Keratinocyte (primary cell): ENCODE results near the gene KRT14. TPM values are rescaled to one million over a fixed set of nuclear protein-coding genes. Genes with fewer than 3 reads are reported as not detected.
"Not testable (repeated sequence)": the region's sequence is repeated elsewhere in the genome, so short reads cannot be mapped to it uniquely, and the experiment has no call there.

Experiments
- DNase-seq: peaks from one replicate; pipeline ENCODE4 v3.0.0-alpha.2; 2011; ENCODE audit warnings: low read depth, missing footprints, low spot score
- FAIRE-seq: peaks from 2 replicates; lab custom pipeline; 2011; peaks lifted over from hg19 to GRCh38; lab: Jason Lieb, UNC
- H2AFZ ChIP-seq: 2 replicates; pipeline ENCODE4 v1.6.0; 2012; ENCODE audit warnings: low read length, control low read depth, inconsistent platforms; ENCODE audit not compliant: control insufficient read depth
- H3K27ac ChIP-seq: 2 replicates; pipeline ENCODE4 v1.5.1; 2011; ENCODE audit warnings: low read length; ENCODE audit not compliant: control insufficient read depth, insufficient read depth
- H3K27me3 ChIP-seq: 3 replicates; pipeline ENCODE4 v1.6.0; 2011; ENCODE audit warnings: low read length; ENCODE audit not compliant: control insufficient read depth, insufficient read depth; ENCODE audit errors: extremely low read depth
- H3K36me3 ChIP-seq, 2 experiments: 2 replicates in 1 of 2; 3 replicates in 1 of 2; pipeline ENCODE4 v1.5.1; 2011; ENCODE audit warnings: low read length in 2 of 2, mild to moderate bottlenecking in 1 of 2; ENCODE audit not compliant: control insufficient read depth in 2 of 2, insufficient read depth in 2 of 2; ENCODE audit errors: extremely low read depth in 1 of 2
- H3K4me1 ChIP-seq: 3 replicates; pipeline ENCODE4 v1.5.1; 2011; ENCODE audit warnings: low read length; ENCODE audit not compliant: control insufficient read depth, insufficient read depth; ENCODE audit errors: extremely low read depth
- H3K4me2 ChIP-seq: 3 replicates; pipeline ENCODE4 v1.6.0; 2011; ENCODE audit warnings: low read depth, low read length; ENCODE audit not compliant: control insufficient read depth, insufficient read depth; ENCODE audit errors: extremely low read depth
- H3K4me3 ChIP-seq, 3 experiments: fragments of 200-600 bp in 1 of 3; sonication (generic) in 1 of 3; 2 replicates in 2 of 3; 3 replicates in 1 of 3; pipeline ENCODE4 v1.5.1; 2011 to 2016; ENCODE audit warnings: low read length in 3 of 3, mild to moderate bottlenecking in 3 of 3, control low read depth in 2 of 3, inconsistent platforms in 1 of 3, low read depth in 1 of 3, mixed read lengths in 1 of 3, mixed run types in 1 of 3, moderate library complexity in 1 of 3; ENCODE audit not compliant: control insufficient read depth in 2 of 3, insufficient read depth in 2 of 3; ENCODE audit errors: extremely low read depth in 1 of 3
- H3K79me2 ChIP-seq: 2 replicates; pipeline ENCODE4 v1.6.0; 2012; ENCODE audit warnings: low read length; ENCODE audit not compliant: control insufficient read depth, insufficient read depth
- H3K9ac ChIP-seq: 3 replicates; pipeline ENCODE4 v1.6.0; 2011; ENCODE audit warnings: low read length; ENCODE audit not compliant: control insufficient read depth, insufficient read depth; ENCODE audit errors: extremely low read depth
- H3K9me1 ChIP-seq: 3 replicates; pipeline ENCODE4 v1.6.0; 2011; ENCODE audit warnings: low read length; ENCODE audit not compliant: control insufficient read depth, insufficient read depth; ENCODE audit errors: extremely low read depth
- H3K9me3 ChIP-seq: 2 replicates; pipeline ENCODE4 v1.5.1; 2012; ENCODE audit warnings: low read depth, low read length; ENCODE audit not compliant: control insufficient read depth
- H4K20me1 ChIP-seq: 3 replicates; pipeline ENCODE4 v1.6.0; 2011; ENCODE audit warnings: low read length; ENCODE audit not compliant: control insufficient read depth, insufficient read depth; ENCODE audit errors: extremely low read depth
- CTCF ChIP-seq, 3 experiments: IDR thresholded peaks in 1 of 3; conservative IDR thresholded peaks in 1 of 3; optimal IDR thresholded peaks in 1 of 3; 2 replicates in 2 of 3; 3 replicates in 1 of 3; pipeline versions ENCODE3 to v1.5.1; 2011; ENCODE audit warnings: low read length in 3 of 3, mild to moderate bottlenecking in 3 of 3, moderate library complexity in 2 of 3, control low read depth in 1 of 3, inconsistent platforms in 1 of 3; ENCODE audit not compliant: insufficient read depth in 2 of 3; ENCODE audit errors: extremely low read depth in 1 of 3
- EZH2 ChIP-seq: IDR thresholded peaks from one replicate; pipeline ENCODE4 v1.6.1; 2012; ENCODE audit warnings: inconsistent platforms, mild to moderate bottlenecking, low read length, moderate library complexity
- dilution Hi-C: fragments of 300-500 bp; cut with MboI; formaldehyde crosslinking; loops from one replicate; pipeline ENCODE4 v1.7.0; 2020; ENCODE audit warnings: low sequenced_read_pairs; ENCODE audit not compliant: extremely low pct_ligation_motif_present
- polyA plus RNA-seq, 5 experiments: library from polyadenylated mRNA; depleted of rRNA in 3 of 5; stranded (reverse) in 3 of 5; stranded (forward) in 1 of 5; unstranded in 1 of 5; fragments of >200 nt; gene quantifications; 1 replicate in 1 of 5; 2 replicates in 3 of 5; 3 replicates in 1 of 5; pipeline versions ENCODE4 v1.2.1 to v1.2.3, GENCODE V29; 2011 to 2012; ENCODE audit warnings: missing spikeins in 2 of 5, low read depth in 1 of 5, low replicate concordance in 1 of 5

Gene KRT14
- polyA plus RNA-seq, 1 donor (not counting 4 experiments of a cell fraction or from before 2014, with no cell fraction given), result 26,041 TPM

GRCh38 chr17:41610965-41611640, 24.4 kb upstream of the KRT14 start:
- Histone ChIP-seq H3K9me1 (no peaks in the 10 kb centered on the region), H4K20me1 (no peaks in the 10 kb centered on the region), H3K4me2 (no peak overlapping the region), H3K79me2 (no peaks in the 10 kb centered on the region), H3K27me3 (no peaks in the 10 kb centered on the region), H3K36me3 (peaks cover 0 to 4% of the 10 kb centered on the region in 2 experiments), H2AFZ (no peak overlapping the region), H3K4me1 (peaks cover 33% of the 10 kb centered on the region), H3K4me3 (peak overlapping the region in 1 of 3 experiments; percentile 37), H3K9me3 (no peaks in the 10 kb centered on the region), H3K27ac (no peak overlapping the region), H3K9ac (no peak overlapping the region)
- TF ChIP-seq CTCF (optimal IDR thresholded peaks at IDR 0.05 in 1 of 3, IDR thresholded peaks at IDR 0.05 in 1 of 3, conservative IDR thresholded peaks at IDR 0.05 in 1 of 3; ENCODE audit: extremely low read depth in 1 of 3, insufficient read depth in 2 of 3, low read length in 3 of 3) (no peak), EZH2 (no peak)
- FAIRE-seq (no peak), DNase-seq (no peak)
- dilution Hi-C loops, result no loop called here

- DNase-seq, dilution Hi-C loops, FAIRE-seq: not testable (repeated sequence)
Measured at GRCh38 chr17:41610061-41610517, 23.4 kb upstream of the KRT14 start.

GRCh38 chr17:41606930-41607329, 20.2 kb upstream of the KRT14 start:
- H3K79me2 ChIP-seq, FAIRE-seq, H2AFZ ChIP-seq, H3K27me3 ChIP-seq, H3K9ac ChIP-seq, H3K4me1 ChIP-seq, H3K9me1 ChIP-seq, H3K27ac ChIP-seq, DNase-seq, H4K20me1 ChIP-seq, dilution Hi-C loops, H3K4me3 ChIP-seq, H3K9me3 ChIP-seq, H3K36me3 ChIP-seq, H3K4me2 ChIP-seq: not testable (repeated sequence)

More at GRCh38 chr17:41610061-41610517, 23.4 kb upstream of the KRT14 start:
- peaks cover 23% of the 10 kb centered on the region for H3K4me1 ChIP-seq
- H3K9ac ChIP-seq, H3K9me1 ChIP-seq, H3K27me3 ChIP-seq, H2AFZ ChIP-seq, H3K4me2 ChIP-seq, H3K36me3 ChIP-seq, H3K4me3 ChIP-seq, H3K79me2 ChIP-seq, H3K9me3 ChIP-seq, H4K20me1 ChIP-seq, H3K27ac ChIP-seq: not testable (repeated sequence)
